ENCODE data around the gene NCOR1.
"Not testable (repeated sequence)": the region's sequence is repeated elsewhere in the genome, so short reads cannot be mapped to it uniquely, and the experiment has no call there.

The NCOR1 gene

GRCh38 chr17:16215273-16215964, at the start of gene NCOR1:
Gene NCOR1 (minus strand): TSS chr17:16215534. CDS start chr17:16194569, 20,965 bp downstream.
- peak; percentile 62 for DNase-seq (ENCODE audit: low spot score)

DNA sequence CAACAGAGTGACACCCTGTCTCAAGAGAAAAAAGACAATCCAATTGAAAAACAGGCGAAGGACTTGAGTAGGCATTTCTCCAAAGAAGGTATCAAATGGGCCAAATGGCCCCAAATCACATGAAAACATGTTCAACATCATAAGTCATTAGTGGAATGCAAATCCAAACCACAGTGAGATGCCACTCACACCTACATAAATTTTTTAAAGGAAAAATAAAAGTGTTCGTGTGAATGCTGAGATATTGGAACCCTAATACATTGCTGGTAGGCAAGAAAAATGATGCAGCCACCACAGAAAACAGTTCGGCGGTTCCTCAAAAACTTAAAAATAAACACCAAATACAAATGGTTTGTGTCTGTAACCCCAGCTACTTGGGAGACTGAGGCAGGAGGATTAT, 46.9 kb upstream of the NCOR1 start:
- DNase-seq (ENCODE audit: low spot score), result no peak

- DNase-seq (ENCODE audit: low spot score), result no peak
These were observed 45.7 kb upstream of the NCOR1 start for GRCh38 chr17:16261049-16261448.

DNA sequence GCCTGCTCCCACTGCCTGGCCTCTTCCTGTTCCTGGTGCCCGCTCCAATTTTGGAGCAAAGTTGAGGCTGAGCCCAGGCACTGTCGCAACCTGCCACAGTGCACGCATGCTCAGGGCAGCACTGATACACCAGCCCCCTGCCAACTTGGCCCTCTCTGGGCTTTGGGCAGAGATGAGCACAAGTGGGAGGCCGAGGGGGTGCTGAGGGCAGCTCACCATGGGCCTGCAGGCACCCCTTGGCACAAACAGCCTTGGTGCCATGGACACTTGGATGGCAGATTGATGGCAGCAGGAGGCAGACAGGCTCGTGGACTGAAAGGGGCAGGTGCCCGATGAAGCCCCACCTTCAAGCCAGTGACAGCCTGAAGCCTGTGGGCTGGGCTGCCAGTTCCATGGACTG, 44.6 kb upstream of the NCOR1 start:
- DNase-seq (ENCODE audit: low spot score), result no peak

DNA sequence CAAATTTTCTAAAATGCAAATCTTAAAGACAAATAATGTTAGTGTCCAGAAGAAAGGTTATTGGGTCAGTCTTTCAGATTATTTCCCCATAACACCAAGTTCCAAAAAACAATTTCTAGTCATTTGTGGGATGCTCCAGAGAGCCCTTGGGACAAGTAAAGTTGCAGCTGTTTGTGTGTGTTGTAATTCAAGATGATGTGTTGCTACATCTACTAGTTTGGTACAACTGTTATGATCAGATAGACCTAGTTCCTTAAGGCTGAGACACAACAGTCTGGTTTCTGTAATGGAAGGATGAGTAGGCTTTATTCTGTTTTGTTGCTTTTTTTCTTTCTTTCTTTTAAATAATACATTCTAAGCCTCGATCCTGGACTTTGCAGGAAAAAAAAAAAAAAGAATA, 43.6 kb upstream of the NCOR1 start:
- DNase-seq (ENCODE audit: low spot score), result no peak

GRCh38 chr17:16255481-16255921, 40.2 kb upstream of the NCOR1 start:
- no peak for DNase-seq (ENCODE audit: low spot score)

DNA sequence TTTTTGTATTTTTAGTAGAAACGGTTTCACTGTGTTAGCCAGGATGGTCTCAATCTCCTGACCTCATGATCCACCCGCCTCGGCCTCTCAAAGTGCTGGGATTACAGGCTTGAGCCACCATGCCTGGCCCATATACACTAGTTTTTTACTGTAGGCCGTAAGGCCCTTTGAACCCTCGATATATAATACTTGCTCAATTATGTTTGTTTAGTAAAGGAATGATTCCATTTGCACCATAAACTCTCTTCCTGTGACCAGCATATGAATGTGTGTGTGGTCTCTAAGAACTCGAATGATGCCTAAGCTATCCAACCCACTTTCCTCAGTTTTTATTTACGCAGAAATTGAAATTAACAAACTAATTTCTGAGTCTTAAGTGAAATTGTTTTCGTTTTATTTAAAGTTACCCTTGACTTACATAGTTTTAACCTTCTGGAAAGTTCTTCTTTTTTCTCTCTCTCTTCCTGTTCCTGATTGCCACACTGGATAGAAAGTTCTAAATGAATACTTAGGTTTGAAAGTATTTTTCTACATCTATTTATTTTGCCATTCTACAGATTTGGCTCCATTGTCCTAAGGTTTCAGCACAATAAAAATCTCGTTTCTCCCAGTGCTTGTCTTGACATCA, 39.6 kb upstream of the NCOR1 start:
- DNase-seq (ENCODE audit: low spot score), result no peak

GRCh38 chr17:16251556-16251955, 36.2 kb upstream of the NCOR1 start:
- DNase-seq (ENCODE audit: low spot score), result no peak

GRCh38 chr17:16251043-16251442, 35.7 kb upstream of the NCOR1 start:
- DNase-seq (ENCODE audit: low spot score), result no peak

- DNase-seq (ENCODE audit: low spot score), result no peak
These were observed 35.3 kb upstream of the NCOR1 start for GRCh38 chr17:16250635-16251034.

GRCh38 chr17:16247586-16247984, 32.3 kb upstream of the NCOR1 start:
- no peak for DNase-seq (ENCODE audit: low spot score)

DNA sequence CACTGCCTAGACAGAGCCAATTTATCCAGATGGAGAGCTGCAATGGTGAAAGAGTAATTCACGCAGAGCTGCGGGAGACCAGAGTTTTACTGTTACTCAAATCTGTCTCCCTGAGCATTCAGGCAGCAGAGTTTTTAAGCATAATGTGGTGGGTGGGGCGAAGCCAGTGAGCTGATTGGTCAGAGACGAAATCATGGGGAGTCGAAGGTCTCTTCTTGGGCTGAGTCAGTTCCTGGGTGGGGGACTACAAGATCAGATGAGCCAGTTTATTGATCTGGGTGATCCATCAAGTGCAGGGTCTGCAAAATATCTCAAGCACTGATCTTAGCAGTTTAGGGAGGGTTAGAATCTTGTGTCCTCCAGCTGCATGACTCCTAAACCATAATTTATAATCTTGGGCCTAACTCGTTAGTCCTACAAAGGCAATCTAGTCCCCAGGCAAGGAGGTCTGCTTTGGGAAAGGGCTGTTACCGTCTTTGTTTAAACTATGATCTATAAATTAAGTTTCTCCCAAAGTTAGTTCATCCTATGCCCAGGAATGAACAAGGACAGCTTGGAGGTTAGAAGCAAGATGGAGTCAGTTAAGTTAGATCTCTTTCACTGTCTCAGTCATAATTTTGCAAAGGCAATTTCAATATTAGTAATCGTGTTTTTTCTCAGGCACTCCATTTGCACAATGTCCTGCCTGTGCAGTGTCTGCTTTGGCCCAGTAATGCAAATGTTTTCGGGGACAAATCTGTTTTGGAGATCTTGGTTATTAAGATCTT, 28.6 kb upstream of the NCOR1 start:
- DNase-seq (ENCODE audit: low spot score), result no peak

GRCh38 chr17:16243385-16243784, 28.1 kb upstream of the NCOR1 start:
- no peak for DNase-seq (ENCODE audit: low spot score)

GRCh38 chr17:16241906-16242399, 26.6 kb upstream of the NCOR1 start:
- no peak for DNase-seq (ENCODE audit: low spot score)

DNA sequence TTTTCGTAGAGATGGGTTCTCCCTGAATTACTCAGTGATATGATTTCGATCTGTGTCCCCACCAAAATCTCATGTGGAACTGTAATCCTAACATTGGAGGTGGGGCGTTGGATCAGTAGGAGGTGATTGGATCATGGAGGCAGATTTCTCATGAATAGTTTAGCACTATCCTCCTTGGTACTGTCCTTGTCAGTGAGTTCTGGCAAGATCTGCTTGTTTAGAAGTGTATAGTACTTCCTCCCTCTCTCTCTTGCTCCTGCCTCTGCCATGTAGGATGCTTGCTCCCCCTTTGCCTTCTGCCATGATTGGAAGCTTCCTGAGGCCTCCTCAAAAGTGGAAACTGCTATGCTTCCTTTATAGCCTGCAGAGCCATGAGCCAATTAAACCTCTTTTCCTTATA, 24.6 kb upstream of the NCOR1 start:
- no peak for DNase-seq (ENCODE audit: low spot score)

DNA sequence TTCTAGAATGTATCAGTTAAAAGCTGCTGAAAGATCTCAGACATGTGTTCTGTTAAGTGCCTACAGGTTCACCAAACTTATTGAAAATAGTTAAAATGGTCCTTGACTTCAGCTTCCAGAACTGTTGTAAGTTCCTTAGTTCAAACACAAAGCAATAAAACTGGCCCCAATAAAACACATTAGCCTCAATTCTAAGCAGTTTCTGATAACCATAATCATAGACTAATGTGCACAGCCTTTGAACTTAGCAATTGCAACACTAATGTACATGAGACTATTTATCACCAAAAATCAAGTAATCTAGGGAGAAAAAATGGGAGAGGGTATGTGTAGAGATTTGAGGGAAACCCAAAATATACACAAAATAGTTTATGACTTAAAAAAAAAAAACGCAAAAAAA, 17.1 kb upstream of the NCOR1 start:
- no peak for DNase-seq (ENCODE audit: low spot score)

DNA sequence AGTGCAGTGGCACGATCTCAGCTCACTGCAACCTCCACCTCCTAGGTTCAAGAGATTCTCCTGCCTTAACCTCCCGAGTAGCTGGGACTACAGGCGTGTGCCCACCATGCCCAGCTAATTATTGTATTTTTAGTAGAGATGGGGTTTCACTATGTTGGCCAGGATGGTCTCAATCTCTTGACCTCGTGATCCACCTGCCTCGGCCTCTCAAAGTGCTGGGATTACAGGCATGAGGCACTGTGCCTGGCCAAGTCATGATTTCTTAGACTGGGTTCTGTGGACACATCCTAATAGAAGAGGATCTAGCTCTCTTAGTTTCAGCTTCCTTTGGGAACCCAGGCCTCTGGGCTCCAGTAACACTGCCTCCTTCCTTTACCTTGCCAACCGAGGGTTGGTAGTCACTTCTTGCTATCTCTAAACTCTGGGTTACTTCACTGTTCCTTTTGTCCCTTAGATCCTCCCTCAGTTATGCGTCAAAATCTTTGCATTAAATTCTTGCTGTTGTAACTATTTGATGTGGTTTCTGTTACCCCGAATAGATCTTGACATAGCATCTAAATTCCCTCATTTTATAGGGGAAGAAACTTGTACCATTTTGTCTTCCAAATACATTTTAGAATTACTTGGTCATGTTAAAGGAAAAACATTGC, 14.7 kb upstream of the NCOR1 start:
- DNase-seq (ENCODE audit: low spot score), result not testable (repeated sequence)

- DNase-seq (ENCODE audit: low spot score), result no peak
These were observed 7.1 kb upstream of the NCOR1 start for GRCh38 chr17:16222406-16222805.

DNA sequence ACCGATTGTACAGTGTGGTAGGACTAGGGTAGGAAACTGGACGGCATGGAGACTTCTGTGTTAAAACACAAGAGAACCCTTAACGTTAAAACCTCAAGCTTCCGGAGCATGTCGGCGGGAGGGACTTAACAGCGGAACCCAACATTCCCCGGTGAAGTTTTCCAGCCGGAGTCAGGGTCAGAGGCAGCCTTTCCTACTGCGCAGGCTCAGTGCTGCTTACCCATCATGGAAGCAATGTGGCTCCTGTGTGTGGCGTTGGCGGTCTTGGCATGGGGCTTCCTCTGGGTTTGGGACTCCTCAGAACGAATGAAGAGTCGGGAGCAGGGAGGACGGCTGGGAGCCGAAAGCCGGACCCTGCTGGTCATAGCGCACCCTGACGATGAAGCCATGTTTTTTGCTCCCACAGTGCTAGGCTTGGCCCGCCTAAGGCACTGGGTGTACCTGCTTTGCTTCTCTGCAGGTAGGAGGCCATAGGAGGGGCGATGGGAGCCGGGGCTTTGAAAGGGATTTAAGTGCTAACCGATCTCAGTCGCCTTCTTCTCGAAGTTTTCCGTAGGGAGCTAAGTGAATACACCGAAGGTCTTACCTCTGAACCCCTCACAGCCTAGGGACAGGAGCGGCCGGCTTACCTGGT, 1.8 kb upstream of the NCOR1 start, which contains the start of gene PIGL:
TSS of gene PIGL (plus strand) at position 209 of the 634 bp plus-strand sequence. CDS start at position 226, 17 bp downstream.
- DNase-seq (ENCODE audit: low spot score), result peak; percentile 48

DNA sequence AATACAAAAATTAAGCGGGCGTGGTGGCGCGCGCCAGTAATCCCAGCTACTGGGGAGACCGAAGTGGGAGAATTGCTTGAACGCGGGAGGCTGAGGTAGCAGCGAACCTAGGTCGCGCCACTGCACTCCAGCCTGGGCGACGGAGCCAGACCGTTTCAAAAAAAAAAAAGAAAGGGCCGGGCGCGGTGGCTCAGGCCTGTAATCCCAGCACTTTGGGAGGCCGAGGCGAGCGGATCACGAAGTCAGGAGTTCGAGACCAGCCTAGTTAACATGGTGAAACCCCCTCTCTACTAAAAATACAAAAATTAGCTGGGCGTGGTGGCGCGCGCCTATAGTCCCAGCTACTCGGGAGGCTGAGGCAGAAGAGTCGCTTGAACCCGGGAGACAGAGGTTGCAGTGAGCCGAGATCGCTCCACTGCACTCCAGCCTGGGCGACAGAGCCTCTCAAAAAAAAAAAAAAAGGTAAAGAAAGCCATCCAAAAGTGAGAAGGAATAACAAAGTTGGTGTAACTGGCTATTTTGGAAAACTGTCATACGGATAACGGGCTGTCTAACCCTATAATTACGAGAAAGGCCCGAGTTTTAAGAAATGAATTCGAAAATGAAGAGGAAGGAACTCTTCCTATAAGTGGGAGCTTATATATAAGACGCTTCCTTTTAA, 1.1 kb upstream of the NCOR1 start:
- DNase-seq (ENCODE audit: low spot score), result not testable (repeated sequence)

DNA sequence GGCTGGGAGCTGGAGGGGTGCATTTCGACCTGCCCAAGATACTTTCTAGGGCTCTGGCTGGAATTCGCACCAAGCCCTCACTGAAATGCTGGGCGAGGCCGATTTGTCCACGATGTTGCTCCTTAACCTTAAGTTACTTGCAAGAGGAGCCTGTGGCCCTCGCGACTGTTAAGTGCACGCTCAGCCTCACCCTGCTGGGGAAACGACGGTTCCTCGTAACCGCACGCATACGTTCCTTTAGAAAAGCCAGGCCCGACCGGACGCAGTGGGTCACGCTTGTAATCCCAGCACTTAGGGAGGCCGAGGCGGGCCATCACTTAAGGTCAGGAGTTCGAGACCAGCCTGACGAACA, 607 bp upstream of the NCOR1 start:
- DNase-seq (ENCODE audit: low spot score), result no peak

GRCh38 chr17:16215002-16215272, 397 bp downstream of the NCOR1 start:
- DNase-seq (ENCODE audit: low spot score), result peak; percentile 23
